ENCODE data around the gene ACP3. TPM values are rescaled to one million over a fixed set of nuclear protein-coding genes. Genes with fewer than 3 reads are reported as not detected.

Gene ACP3
- total RNA-seq, 2 donors from 2014 or later: 5.6 to 5.9 TPM

DNA sequence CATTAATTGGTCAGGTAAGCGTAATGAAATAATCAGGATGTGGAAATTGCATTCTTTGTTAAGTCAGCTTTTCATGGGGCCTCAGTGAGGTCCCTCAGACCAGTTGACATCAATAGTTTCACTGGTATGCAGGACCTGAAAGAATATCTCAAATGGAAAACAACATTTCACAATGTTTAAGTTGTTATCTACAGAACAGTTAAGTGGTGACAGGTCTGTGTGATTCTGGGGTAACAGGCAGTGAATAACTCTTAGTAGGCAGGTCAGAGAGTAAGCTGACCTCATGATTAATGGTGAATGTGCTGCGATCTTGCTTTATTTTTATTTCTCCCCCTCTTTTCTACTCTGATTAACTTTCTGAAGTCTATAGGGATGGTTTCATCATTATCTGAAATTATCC lies 28.9 kb upstream of the ACP3 start:
- Histone ChIP-seq H3K4me1 (ENCODE audit: control insufficient read depth in 1 of 2, low read depth in 2 of 2) (no peaks in the 10 kb centered on the region), H3K9me3 (no peaks in the 10 kb centered on the region), H3K4me3 (no peak overlapping the region), H3K27me3 (replicated peaks; ENCODE audit: insufficient read depth) (no peaks in the 10 kb centered on the region), H3K27ac (no peak overlapping the region), H3K36me3 (no peaks in the 10 kb centered on the region)
- no peak for ATAC-seq (ENCODE audit: insufficient number of reproducible peaks, low FRiP score, low read depth)
- no peak for DNase-seq (ENCODE audit: low spot score)
- TF ChIP-seq, protein P1, sequence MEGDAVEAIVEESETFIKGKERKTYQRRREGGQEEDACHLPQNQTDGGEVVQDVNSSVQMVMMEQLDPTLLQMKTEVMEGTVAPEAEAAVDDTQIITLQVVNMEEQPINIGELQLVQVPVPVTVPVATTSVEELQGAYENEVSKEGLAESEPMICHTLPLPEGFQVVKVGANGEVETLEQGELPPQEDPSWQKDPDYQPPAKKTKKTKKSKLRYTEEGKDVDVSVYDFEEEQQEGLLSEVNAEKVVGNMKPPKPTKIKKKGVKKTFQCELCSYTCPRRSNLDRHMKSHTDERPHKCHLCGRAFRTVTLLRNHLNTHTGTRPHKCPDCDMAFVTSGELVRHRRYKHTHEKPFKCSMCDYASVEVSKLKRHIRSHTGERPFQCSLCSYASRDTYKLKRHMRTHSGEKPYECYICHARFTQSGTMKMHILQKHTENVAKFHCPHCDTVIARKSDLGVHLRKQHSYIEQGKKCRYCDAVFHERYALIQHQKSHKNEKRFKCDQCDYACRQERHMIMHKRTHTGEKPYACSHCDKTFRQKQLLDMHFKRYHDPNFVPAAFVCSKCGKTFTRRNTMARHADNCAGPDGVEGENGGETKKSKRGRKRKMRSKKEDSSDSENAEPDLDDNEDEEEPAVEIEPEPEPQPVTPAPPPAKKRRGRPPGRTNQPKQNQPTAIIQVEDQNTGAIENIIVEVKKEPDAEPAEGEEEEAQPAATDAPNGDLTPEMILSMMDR (IDR thresholded peaks at IDR 0.05): no peak

DNA sequence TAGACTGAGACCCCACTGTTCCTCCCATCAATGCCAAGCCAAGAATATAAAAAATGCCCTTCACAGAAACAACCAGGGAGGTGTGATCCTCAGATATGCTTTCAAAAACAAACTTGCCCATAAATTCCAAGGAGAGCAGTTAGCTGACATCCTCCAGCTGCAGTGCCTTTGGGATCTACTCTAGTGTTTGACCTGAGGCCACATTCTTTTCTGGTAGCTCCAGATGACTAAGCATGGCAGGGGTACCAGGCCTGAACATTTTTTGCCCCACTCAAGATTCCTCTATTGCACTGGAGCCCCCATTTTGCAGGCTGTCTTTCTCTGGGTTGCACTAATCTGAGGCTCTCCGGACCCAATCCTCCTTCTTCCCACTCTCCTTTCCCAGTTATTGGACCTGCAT lies 27.9 kb upstream of the ACP3 start:
- no peaks in the 10 kb centered on the region for H3K4me1 ChIP-seq (ENCODE audit: control insufficient read depth in 1 of 2, low read depth in 2 of 2)
- no peaks in the 10 kb centered on the region for H3K36me3 ChIP-seq
- no peaks in the 10 kb centered on the region for H3K27me3 ChIP-seq (replicated peaks; ENCODE audit: insufficient read depth)
- H3K4me3 ChIP-seq: no peak overlapping the region
- DNase-seq (ENCODE audit: low spot score) (no peak), ATAC-seq (ENCODE audit: insufficient number of reproducible peaks, low FRiP score, low read depth) (no peak)
- H3K9me3 ChIP-seq: no peaks in the 10 kb centered on the region
- TF ChIP-seq, protein P1 (IDR thresholded peaks at IDR 0.05): no peak
- H3K27ac ChIP-seq: no peak overlapping the region

DNA sequence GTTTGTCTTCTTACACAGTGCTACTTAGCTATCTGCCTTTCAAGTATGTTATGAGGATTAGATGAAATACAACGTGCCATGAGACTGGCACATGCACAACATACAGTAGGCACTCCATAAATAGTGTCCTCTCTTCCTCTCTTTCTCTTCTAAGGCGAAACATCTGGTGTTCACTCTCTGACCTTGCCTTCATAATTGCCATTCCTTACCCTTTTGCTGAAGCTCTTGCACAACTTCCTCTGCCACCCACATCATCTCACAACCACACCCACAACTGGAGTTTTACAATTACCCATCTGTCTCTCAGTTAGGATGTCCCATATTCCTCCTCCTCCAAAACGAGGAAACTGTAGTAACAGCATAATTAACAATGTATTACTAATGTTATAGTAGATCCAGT lies 26.4 kb upstream of the ACP3 start:
- DNase-seq (ENCODE audit: low spot score): no peak
- no peaks in the 10 kb centered on the region for H3K4me1 ChIP-seq (ENCODE audit: control insufficient read depth in 1 of 2, low read depth in 2 of 2)
- TF ChIP-seq, protein P1 (IDR thresholded peaks at IDR 0.05): no peak
- H3K36me3 ChIP-seq: no peaks in the 10 kb centered on the region
- H3K27ac ChIP-seq: no peak overlapping the region
- H3K4me3 ChIP-seq: no peak overlapping the region
- ATAC-seq (ENCODE audit: insufficient number of reproducible peaks, low FRiP score, low read depth): no peak
- H3K9me3 ChIP-seq: no peaks in the 10 kb centered on the region
- H3K27me3 ChIP-seq (replicated peaks; ENCODE audit: insufficient read depth): no peaks in the 10 kb centered on the region

DNA sequence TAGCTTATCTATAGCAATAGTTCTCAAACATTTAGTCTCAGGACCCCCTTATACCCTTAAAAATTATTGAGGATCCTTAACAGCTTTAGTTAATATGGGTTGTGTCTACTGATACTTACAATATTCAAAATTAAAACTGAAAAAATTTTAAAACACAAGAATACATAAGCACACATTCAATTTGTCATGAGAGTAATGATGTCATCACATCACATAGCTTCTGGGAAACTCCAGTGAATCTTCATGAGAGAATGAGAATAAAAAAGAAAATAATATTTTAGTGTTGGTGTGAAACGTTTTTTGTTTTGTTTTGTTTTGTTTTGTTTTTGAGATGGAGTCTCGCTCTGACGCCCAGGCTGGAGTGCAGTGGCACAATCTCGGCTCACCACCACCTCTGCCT lies 25.2 kb upstream of the ACP3 start:
- DNase-seq (ENCODE audit: low spot score) (no peak), ATAC-seq (ENCODE audit: insufficient number of reproducible peaks, low FRiP score, low read depth) (no peak)
- no peak overlapping the region for H3K4me3 ChIP-seq
- no peak overlapping the region for H3K27ac ChIP-seq
- no peaks in the 10 kb centered on the region for H3K36me3 ChIP-seq
- H3K9me3 ChIP-seq: no peaks in the 10 kb centered on the region
- no peaks in the 10 kb centered on the region for H3K4me1 ChIP-seq (ENCODE audit: control insufficient read depth in 1 of 2, low read depth in 2 of 2)
- no peaks in the 10 kb centered on the region for H3K27me3 ChIP-seq (replicated peaks; ENCODE audit: insufficient read depth)
- TF ChIP-seq, protein P1 (IDR thresholded peaks at IDR 0.05): no peak

DNA sequence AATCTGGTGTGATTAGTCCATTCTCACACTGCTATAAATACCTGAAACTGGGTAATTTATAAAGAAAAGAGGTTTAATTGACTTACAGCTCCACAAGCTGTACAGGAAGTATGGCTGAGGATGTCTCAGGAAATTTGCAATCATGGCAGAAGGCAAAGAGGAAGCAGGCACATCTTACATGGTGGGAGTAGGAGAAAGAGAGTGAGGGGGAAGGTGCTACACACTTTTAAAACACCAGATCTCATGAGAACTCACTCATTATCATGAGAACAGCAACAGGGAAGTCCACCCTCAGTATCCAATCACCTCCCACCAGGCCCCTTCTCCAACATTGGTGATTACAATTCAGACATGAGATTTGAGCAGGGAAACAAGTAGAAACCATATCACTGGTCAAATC lies 24.0 kb upstream of the ACP3 start:
- ATAC-seq (ENCODE audit: insufficient number of reproducible peaks, low FRiP score, low read depth) (no peak), DNase-seq (ENCODE audit: low spot score) (no peak)
- TF ChIP-seq, protein P1 (IDR thresholded peaks at IDR 0.05): no peak
- no peaks in the 10 kb centered on the region for H3K9me3 ChIP-seq
- no peaks in the 10 kb centered on the region for H3K27me3 ChIP-seq (replicated peaks; ENCODE audit: insufficient read depth)
- no peak overlapping the region for H3K27ac ChIP-seq
- H3K36me3 ChIP-seq: no peaks in the 10 kb centered on the region
- H3K4me3 ChIP-seq: no peak overlapping the region
- no peaks in the 10 kb centered on the region for H3K4me1 ChIP-seq (ENCODE audit: control insufficient read depth in 1 of 2, low read depth in 2 of 2)

Measured in thoracic aorta (tissue), 2 donors.